WTC11 (cell line): ENCODE results near the gene CCR2.

Experiments used
- GABPB1 ChIP-seq: sonication (generic); formaldehyde crosslinking; IDR thresholded peaks from 2 replicates; pipeline ENCODE4 v1.8.1; 2023; ENCODE audit warnings: mild to moderate bottlenecking, missing genetic modification reagents
- ZNF512 ChIP-seq: sonication (generic); formaldehyde crosslinking; IDR thresholded peaks from 2 replicates; pipeline ENCODE4 v1.8.1; 2022; ENCODE audit warnings: missing genetic modification reagents, borderline replicate concordance
- TF ChIP-seq, protein P1 (sequence below): fragments of 200-600 bp; IDR thresholded peaks from 2 replicates; pipeline ENCODE4 v1.8.0; 2022; ENCODE audit warnings: antibody characterized with exemption
- TF ChIP-seq, protein P2 (sequence below): sonication (generic); formaldehyde crosslinking; IDR thresholded peaks from 2 replicates; pipeline ENCODE4 v1.8.1; 2023; ENCODE audit warnings: mild to moderate bottlenecking, missing genetic modification reagents, moderate library complexity

GRCh38 chr3:46351646-46352045 lies 2.3 kb upstream of the CCR2 start:
- TF ChIP-seq, protein P1, sequence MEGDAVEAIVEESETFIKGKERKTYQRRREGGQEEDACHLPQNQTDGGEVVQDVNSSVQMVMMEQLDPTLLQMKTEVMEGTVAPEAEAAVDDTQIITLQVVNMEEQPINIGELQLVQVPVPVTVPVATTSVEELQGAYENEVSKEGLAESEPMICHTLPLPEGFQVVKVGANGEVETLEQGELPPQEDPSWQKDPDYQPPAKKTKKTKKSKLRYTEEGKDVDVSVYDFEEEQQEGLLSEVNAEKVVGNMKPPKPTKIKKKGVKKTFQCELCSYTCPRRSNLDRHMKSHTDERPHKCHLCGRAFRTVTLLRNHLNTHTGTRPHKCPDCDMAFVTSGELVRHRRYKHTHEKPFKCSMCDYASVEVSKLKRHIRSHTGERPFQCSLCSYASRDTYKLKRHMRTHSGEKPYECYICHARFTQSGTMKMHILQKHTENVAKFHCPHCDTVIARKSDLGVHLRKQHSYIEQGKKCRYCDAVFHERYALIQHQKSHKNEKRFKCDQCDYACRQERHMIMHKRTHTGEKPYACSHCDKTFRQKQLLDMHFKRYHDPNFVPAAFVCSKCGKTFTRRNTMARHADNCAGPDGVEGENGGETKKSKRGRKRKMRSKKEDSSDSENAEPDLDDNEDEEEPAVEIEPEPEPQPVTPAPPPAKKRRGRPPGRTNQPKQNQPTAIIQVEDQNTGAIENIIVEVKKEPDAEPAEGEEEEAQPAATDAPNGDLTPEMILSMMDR: no peak
- no peak for TF ChIP-seq ZNF512 (CRISPR knock-in tag)
- TF ChIP-seq GABPB1: no peak
- TF ChIP-seq, protein P2, sequence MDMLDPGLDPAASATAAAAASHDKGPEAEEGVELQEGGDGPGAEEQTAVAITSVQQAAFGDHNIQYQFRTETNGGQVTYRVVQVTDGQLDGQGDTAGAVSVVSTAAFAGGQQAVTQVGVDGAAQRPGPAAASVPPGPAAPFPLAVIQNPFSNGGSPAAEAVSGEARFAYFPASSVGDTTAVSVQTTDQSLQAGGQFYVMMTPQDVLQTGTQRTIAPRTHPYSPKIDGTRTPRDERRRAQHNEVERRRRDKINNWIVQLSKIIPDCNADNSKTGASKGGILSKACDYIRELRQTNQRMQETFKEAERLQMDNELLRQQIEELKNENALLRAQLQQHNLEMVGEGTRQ: no peak
